MM.1S (cell line): ENCODE results near the gene LAMC3.

ENCODE experiments used
- CTCF ChIP-seq: fragments of 300-600 bp; sonication (generic); IDR thresholded peaks from 2 replicates; pipeline ENCODE4 v1.5.1; 2016; ENCODE audit warnings: antibody characterized with exemption, low read length, mixed read lengths
- EZH2 ChIP-seq: fragments of 300-600 bp; sonication (generic); optimal IDR thresholded peaks from 2 replicates; pipeline ENCODE3; 2017; ENCODE audit warnings: low read depth, mild to moderate bottlenecking, antibody characterized with exemption, low read length, mixed read lengths
- EZH2phosphoT487 ChIP-seq: fragments of 300-600 bp; sonication (generic); IDR thresholded peaks from 2 replicates; pipeline ENCODE4 v1.6.1; 2018; ENCODE audit warnings: antibody characterized with exemption, low read length

- TF ChIP-seq EZH2phosphoT487 (no peak), CTCF (no peak), EZH2 (no peak)
These were observed 23.3 kb upstream of the LAMC3 start for GRCh38 chr9:130985606-130986162.
